IPS-18c (cell line): ENCODE measurements around the gene SARS2.
"Not testable (repeated sequence)": the region's sequence is repeated elsewhere in the genome, so short reads cannot be mapped to it uniquely, and the experiment has no call there.

Experiments
- H3K4me3 ChIP-seq: 2 replicates; pipeline ENCODE4 v1.7.0; 2013; ENCODE audit warnings: low read depth, mild to moderate bottlenecking, low read length, moderate library complexity; ENCODE audit not compliant: insufficient read depth
- H3K9me3 ChIP-seq: one replicate; pipeline ENCODE4 v1.6.1; 2013; ENCODE audit warnings: mild to moderate bottlenecking, low read length, moderate library complexity; ENCODE audit not compliant: control insufficient read depth, insufficient read depth

SARS2 gene

GRCh38 chr19:38880882-38881609 lies 49.5 kb downstream of the SARS2 start:
- H3K9me3 ChIP-seq = no peaks in the 10 kb centered on the region
- H3K4me3 ChIP-seq = no peak overlapping the region

GRCh38 chr19:38880076-38880881 lies 50.3 kb downstream of the SARS2 start:
- H3K9me3 ChIP-seq = no peaks in the 10 kb centered on the region
- H3K4me3 ChIP-seq = no peak overlapping the region

GRCh38 chr19:38879400-38879751 lies 51.2 kb downstream of the SARS2 start:
- no peaks in the 10 kb centered on the region for H3K9me3 ChIP-seq
- no peak overlapping the region for H3K4me3 ChIP-seq

- Histone ChIP-seq H3K4me3 (no peak overlapping the region), H3K9me3 (no peaks in the 10 kb centered on the region)
Measured at GRCh38 chr19:38878575-38879399, 51.8 kb downstream of the SARS2 start.

- Histone ChIP-seq H3K4me3 (no peak within 1 kb of the TSS), H3K9me3 (no peaks in the 10 kb centered on the region)
Measured at GRCh38 chr19:38877781-38878574, 52.6 kb downstream of the SARS2 start, which contains the start of gene RINL. Gene RINL, minus strand, starts transcription at chr19:38878275. Its CDS starts 1,533 bp downstream, at chr19:38876742.

- Histone ChIP-seq H3K4me3 (no peak overlapping the region), H3K9me3 (no peaks in the 10 kb centered on the region)
Measured at GRCh38 chr19:38875656-38876395, 54.7 kb downstream of the SARS2 start.

GRCh38 chr19:38873400-38873799 lies 57.2 kb downstream of the SARS2 start:
- H3K4me3 ChIP-seq, H3K9me3 ChIP-seq: not testable (repeated sequence)

- no peak overlapping the region for H3K4me3 ChIP-seq
- no peaks in the 10 kb centered on the region for H3K9me3 ChIP-seq
Measured at GRCh38 chr19:38870612-38871011, 60.0 kb downstream of the SARS2 start.

- Histone ChIP-seq H3K9me3 (no peaks in the 10 kb centered on the region), H3K4me3 (peak overlapping the region; percentile 58)
Measured at GRCh38 chr19:38869836-38870607, 60.5 kb downstream of the SARS2 start.

- Histone ChIP-seq H3K9me3 (no peaks in the 10 kb centered on the region), H3K4me3 (peak overlapping the region; percentile 58)
Measured at GRCh38 chr19:38869160-38869835, 61.3 kb downstream of the SARS2 start.

- Histone ChIP-seq H3K4me3 (no peak overlapping the region), H3K9me3 (no peaks in the 10 kb centered on the region)
Measured at GRCh38 chr19:38868551-38868950, 62.0 kb downstream of the SARS2 start.

GRCh38 chr19:38867171-38867780 lies 63.3 kb downstream of the SARS2 start:
- no peak overlapping the region for H3K4me3 ChIP-seq
- no peaks in the 10 kb centered on the region for H3K9me3 ChIP-seq
